Measurements from ENCODE around the gene CDK5RAP1. TPM values are rescaled to one million over a fixed set of nuclear protein-coding genes. Genes with fewer than 3 reads are reported as not detected.

The CDK5RAP1 gene
- polyA plus RNA-seq, 1 donor (not counting 4 experiments of a cell fraction or from before 2014, with no cell fraction given): 34.0 TPM

- Histone ChIP-seq H2AFZ (ENCODE audit: control insufficient read depth, low read length) (no peak overlapping the region), H3K9me1 (ENCODE audit: control insufficient read depth, extremely low read depth, insufficient read depth, low read length) (no peaks in the 10 kb centered on the region), H3K27me3 (ENCODE audit: control insufficient read depth, extremely low read depth, insufficient read depth, low read length) (no peaks in the 10 kb centered on the region), H3K4me3 (ENCODE audit: control insufficient read depth in 2 of 3, extremely low read depth in 1 of 3, insufficient read depth in 2 of 3, low read depth in 1 of 3, low read length in 3 of 3) (no peak overlapping the region), H3K27ac (ENCODE audit: control insufficient read depth, insufficient read depth, low read length) (no peak overlapping the region), H3K36me3 (ENCODE audit: control insufficient read depth in 2 of 2, extremely low read depth in 1 of 2, insufficient read depth in 2 of 2, low read length in 2 of 2) (peaks cover 14 to 16% of the 10 kb centered on the region in 2 experiments), H4K20me1 (ENCODE audit: control insufficient read depth, extremely low read depth, insufficient read depth, low read length) (no peaks in the 10 kb centered on the region), H3K4me1 (ENCODE audit: control insufficient read depth, extremely low read depth, insufficient read depth, low read length) (peaks cover 7% of the 10 kb centered on the region), H3K4me2 (ENCODE audit: control insufficient read depth, extremely low read depth, insufficient read depth, low read depth, low read length) (no peak overlapping the region), H3K9me3 (ENCODE audit: control insufficient read depth, low read depth, low read length) (no peaks in the 10 kb centered on the region), H3K79me2 (ENCODE audit: control insufficient read depth, insufficient read depth, low read length) (no peaks in the 10 kb centered on the region), H3K9ac (ENCODE audit: control insufficient read depth, extremely low read depth, insufficient read depth, low read length) (no peak overlapping the region)
- TF ChIP-seq CTCF (optimal IDR thresholded peaks at IDR 0.05 in 1 of 3, IDR thresholded peaks at IDR 0.05 in 1 of 3, conservative IDR thresholded peaks at IDR 0.05 in 1 of 3; ENCODE audit: extremely low read depth in 1 of 3, insufficient read depth in 2 of 3, low read length in 3 of 3): no peak
- no peak for TF ChIP-seq EZH2 (IDR thresholded peaks at IDR 0.05; ENCODE audit: low read length)
- no peak for FAIRE-seq
- no peak for DNase-seq (ENCODE audit: low read depth, low spot score)
- dilution Hi-C loops (cut with MboI; ENCODE audit: extremely low pct_ligation_motif_present, low sequenced_read_pairs): no loop called here
These were observed 13.1 kb downstream of the CDK5RAP1 start for GRCh38 chr20:33388268-33388667.

- Histone ChIP-seq H2AFZ (ENCODE audit: control insufficient read depth, low read length) (peak overlapping the region; percentile 29), H4K20me1 (ENCODE audit: control insufficient read depth, extremely low read depth, insufficient read depth, low read length) (no peaks in the 10 kb centered on the region), H3K27me3 (ENCODE audit: control insufficient read depth, extremely low read depth, insufficient read depth, low read length) (no peaks in the 10 kb centered on the region), H3K4me3 (ENCODE audit: control insufficient read depth in 2 of 3, extremely low read depth in 1 of 3, insufficient read depth in 2 of 3, low read depth in 1 of 3, low read length in 3 of 3) (no peak overlapping the region), H3K9me3 (ENCODE audit: control insufficient read depth, low read depth, low read length) (no peaks in the 10 kb centered on the region), H3K9me1 (ENCODE audit: control insufficient read depth, extremely low read depth, insufficient read depth, low read length) (no peaks in the 10 kb centered on the region), H3K4me1 (ENCODE audit: control insufficient read depth, extremely low read depth, insufficient read depth, low read length) (peaks cover 7% of the 10 kb centered on the region), H3K36me3 (ENCODE audit: control insufficient read depth in 2 of 2, extremely low read depth in 1 of 2, insufficient read depth in 2 of 2, low read length in 2 of 2) (peaks cover 14 to 16% of the 10 kb centered on the region in 2 experiments), H3K27ac (ENCODE audit: control insufficient read depth, insufficient read depth, low read length) (peak overlapping the region; percentile 45), H3K4me2 (ENCODE audit: control insufficient read depth, extremely low read depth, insufficient read depth, low read depth, low read length) (peak overlapping the region; percentile 53), H3K79me2 (ENCODE audit: control insufficient read depth, insufficient read depth, low read length) (no peaks in the 10 kb centered on the region), H3K9ac (ENCODE audit: control insufficient read depth, extremely low read depth, insufficient read depth, low read length) (peak overlapping the region; percentile 35)
- peak; percentile 58 for FAIRE-seq
- dilution Hi-C loops (cut with MboI; ENCODE audit: extremely low pct_ligation_motif_present, low sequenced_read_pairs): no loop called here
- TF ChIP-seq CTCF (optimal IDR thresholded peaks at IDR 0.05 in 1 of 3, IDR thresholded peaks at IDR 0.05 in 1 of 3, conservative IDR thresholded peaks at IDR 0.05 in 1 of 3; ENCODE audit: extremely low read depth in 1 of 3, insufficient read depth in 2 of 3, low read length in 3 of 3): no peak
- TF ChIP-seq EZH2 (IDR thresholded peaks at IDR 0.05; ENCODE audit: low read length): no peak
- no peak for DNase-seq (ENCODE audit: low read depth, low spot score)
These were observed 14.1 kb downstream of the CDK5RAP1 start for GRCh38 chr20:33387177-33387576.
